Fibroblast of villous mesenchyme (primary cell): ENCODE results near the gene PXMP4. TPM values are rescaled to one million over a fixed set of nuclear protein-coding genes. Genes with fewer than 3 reads are reported as not detected.
A peak's percentile ranks its signal among the peaks of the same experiment; 100 is the strongest.

Experiments used
- DNase-seq: peaks from one replicate; pipeline ENCODE4 v3.0.0-alpha.2; 2010; ENCODE audit warnings: low read depth
- H3K4me3 ChIP-seq: 2 replicates; pipeline ENCODE4 v1.5.1; 2011; ENCODE audit warnings: low read depth, mild to moderate bottlenecking, low read length
- total RNA-seq: library from RNA; depleted of rRNA; stranded (reverse); fragments of >200 nt; gene quantifications from 2 replicates; pipeline ENCODE4 v1.2.3, GENCODE V29; 2012
- TF ChIP-seq, protein P1 (sequence below): IDR thresholded peaks from 2 replicates; pipeline ENCODE4 v1.5.1; 2012; ENCODE audit warnings: low read depth, mild to moderate bottlenecking, low read length; ENCODE audit not compliant: insufficient read depth

Gene PXMP4
- total RNA-seq, 1 donor, result 5.2 TPM

DNA sequence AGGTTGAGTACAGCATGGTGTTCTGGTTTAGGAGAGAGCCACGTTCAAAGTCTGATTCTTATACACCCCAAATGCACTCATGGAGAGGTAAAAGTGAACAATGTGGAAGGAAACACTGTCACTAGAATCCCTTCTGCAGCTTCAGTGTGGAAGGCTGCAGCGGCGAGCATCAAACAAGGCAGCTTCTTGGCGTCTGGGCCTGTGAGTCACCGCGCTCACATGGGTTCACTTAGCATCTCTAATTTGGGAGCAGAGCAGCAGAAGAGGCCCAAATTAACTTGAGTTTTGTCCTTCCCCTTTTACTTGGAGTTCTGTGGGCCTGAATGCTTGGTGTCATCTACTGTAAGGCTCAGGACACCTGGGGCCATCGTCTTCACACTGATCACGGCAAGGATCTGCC, 23.0 kb downstream of the PXMP4 start:
- H3K4me3 ChIP-seq, result no peak overlapping the region
- DNase-seq, result peak; percentile 56
- TF ChIP-seq, protein P1, sequence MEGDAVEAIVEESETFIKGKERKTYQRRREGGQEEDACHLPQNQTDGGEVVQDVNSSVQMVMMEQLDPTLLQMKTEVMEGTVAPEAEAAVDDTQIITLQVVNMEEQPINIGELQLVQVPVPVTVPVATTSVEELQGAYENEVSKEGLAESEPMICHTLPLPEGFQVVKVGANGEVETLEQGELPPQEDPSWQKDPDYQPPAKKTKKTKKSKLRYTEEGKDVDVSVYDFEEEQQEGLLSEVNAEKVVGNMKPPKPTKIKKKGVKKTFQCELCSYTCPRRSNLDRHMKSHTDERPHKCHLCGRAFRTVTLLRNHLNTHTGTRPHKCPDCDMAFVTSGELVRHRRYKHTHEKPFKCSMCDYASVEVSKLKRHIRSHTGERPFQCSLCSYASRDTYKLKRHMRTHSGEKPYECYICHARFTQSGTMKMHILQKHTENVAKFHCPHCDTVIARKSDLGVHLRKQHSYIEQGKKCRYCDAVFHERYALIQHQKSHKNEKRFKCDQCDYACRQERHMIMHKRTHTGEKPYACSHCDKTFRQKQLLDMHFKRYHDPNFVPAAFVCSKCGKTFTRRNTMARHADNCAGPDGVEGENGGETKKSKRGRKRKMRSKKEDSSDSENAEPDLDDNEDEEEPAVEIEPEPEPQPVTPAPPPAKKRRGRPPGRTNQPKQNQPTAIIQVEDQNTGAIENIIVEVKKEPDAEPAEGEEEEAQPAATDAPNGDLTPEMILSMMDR, result no peak

DNA sequence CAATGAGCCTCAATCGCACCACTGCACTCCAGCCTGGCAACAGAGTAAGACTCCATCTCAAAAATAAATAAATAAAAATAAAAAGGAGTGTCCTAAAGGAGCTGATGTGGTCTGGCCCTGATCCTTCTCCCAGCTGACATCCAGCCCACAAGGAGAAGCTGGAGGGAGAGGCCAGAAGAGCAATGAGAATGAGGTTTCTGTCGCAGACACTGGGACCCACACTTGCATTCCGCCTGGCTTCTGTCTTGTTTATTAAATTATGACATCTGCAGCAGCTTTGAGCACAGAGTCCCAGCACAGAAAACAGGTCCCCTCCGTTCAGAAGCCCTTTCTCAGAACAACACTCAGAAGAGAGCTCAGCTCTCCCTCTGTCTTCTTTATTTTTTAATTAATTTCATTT, 23.7 kb downstream of the PXMP4 start:
- no peak overlapping the region for H3K4me3 ChIP-seq
- DNase-seq, result no peak
- TF ChIP-seq, protein P1, result no peak

DNA sequence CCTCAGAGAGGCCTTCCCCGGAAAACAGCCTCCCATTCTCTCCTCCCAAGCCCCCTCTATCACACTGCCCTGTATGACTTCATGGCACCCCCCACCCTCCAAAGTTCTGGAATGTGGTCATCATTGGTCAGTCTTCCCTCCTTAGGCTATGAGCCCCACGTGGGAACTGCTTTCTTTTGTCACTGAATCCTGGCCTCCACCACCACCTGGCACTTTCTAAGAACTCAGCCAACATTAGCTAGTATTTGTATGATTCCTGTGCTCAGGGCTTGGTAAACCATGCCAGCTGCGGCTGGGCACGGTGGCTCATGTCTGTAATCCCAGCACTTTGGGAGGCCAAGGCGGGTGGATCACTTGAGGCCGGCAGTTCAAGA, 25.5 kb downstream of the PXMP4 start:
- H3K4me3 ChIP-seq, result no peak overlapping the region
- DNase-seq, result no peak
- TF ChIP-seq, protein P1, result no peak

DNA sequence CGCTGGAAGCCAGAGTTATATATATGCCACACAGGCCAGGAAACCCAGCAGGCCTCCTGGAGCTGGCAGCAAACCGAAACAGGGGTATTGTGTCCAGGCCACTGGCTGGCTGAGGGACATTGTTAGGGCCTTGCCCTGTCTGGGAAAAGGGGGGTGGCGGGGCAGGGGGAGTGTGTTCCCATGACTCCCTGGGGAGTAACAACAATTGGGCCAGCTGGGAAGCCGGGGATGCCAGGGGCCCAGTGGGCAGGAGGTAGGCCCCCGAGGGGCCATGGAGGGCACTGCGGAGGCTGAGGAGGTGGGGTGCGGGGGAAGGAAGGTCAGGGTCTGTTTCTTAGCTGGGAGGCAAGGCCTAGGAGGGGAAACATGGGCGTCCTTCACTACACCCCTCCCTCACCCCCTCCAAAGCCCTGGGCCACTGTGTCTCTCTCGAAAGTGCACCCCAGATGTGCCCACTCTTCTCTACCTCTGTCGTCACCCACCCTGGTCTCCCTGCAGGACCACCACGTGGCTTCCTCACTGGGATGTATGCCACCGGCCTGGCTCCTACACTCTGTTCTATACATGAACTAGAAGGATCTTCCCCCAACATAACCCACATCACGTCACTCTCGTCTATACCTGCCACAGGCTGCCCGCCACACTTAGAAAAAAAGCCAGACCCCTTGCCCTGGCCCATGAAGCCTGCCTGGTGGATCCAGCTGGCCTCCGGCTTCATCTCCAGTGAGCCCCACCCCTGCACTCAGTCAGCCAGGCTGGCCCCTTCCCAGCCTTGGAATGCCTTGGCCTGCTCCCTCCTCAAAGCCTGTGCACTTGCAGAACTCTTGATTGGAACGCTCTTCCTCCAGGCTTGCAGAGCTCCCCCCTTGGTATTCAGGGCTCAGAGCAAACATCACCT, 26.1 kb downstream of the PXMP4 start:
- TF ChIP-seq, protein P1, result no peak
- no peak overlapping the region for H3K4me3 ChIP-seq
- no peak for DNase-seq

DNA sequence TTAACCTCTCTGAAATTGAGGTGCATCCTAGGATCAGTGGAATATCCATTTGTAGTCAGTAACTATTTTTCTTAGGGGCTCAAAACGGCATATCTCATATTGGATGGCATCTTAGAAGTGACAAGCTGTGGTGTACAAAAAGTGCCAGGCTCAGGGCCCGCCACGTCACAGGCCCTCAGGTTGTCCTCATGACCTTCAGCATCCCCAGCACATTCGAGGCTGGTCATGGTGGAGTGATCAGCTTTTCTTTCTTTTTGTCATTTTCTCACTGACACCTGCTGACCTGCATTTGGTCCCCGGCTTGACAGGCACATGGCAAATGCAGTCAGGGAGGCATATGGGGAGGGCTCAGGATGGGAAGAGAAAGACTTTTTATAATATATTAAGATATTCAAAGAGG, 26.8 kb downstream of the PXMP4 start:
- DNase-seq, result no peak
- H3K4me3 ChIP-seq, result no peak overlapping the region
- TF ChIP-seq, protein P1, result no peak

DNA sequence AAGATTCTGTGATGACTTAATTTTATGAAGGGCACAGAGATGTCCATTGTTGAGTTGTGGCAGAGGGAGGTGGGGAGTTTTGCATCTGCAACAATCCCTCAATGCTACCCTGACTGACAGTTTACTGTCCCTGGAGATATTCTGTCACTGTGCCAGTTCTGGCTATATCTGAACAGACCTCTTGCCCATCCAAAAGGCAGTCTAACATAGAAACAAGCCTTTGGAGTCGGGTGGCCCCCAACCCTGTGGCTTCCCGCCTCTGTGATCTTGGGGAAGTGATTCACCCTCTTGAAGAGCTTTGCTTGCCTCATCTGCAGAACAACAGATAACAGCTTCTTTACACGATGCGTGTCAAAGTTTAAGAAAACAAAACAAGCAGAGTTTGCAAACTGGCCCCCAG, 30.1 kb downstream of the PXMP4 start:
- no peak overlapping the region for H3K4me3 ChIP-seq
- TF ChIP-seq, protein P1, result no peak
- peak; percentile 81 for DNase-seq

DNA sequence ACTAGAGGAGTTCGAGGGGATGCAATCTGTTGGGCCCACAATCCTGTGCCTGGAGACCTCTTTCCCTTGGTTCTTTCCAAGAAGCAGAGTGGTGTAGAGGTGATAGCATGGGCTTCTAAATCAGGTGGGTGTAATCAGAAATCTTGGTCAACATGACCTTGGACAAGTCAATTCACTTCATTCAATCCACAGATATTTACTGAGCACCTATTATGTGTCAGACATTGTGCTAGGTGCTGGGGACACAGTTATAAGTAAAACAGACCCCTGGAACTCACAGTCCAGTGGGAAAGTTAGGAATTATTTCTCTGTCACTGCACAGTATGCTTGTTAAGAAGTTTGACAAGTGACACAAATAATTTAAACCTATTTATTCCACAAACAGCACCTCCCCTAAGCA, 30.6 kb downstream of the PXMP4 start:
- no peak overlapping the region for H3K4me3 ChIP-seq
- no peak for DNase-seq
- TF ChIP-seq, protein P1, result no peak
